Measurements from ENCODE around the gene CNTNAP2.

Gene CNTNAP2

DNA sequence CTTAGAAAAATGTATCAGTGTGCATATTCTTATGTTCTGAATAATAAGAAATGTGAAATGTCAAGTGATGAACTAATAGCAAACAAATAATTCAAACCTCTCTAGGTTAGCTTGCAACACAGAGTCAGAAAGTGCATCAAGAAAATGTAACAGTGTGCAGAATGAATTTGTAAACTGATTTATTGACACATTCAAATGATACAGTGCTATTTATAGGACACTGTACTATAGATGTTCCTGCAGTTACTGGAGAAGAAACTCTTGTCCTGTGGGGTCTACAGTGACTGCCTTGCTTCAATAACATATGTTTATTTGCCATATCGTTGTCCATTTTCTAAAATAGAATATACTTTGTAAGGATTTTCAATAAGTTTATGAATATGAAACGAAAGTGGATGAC lies 639.0 kb downstream of the CNTNAP2 start:
- DNase-seq (ENCODE audit: low read depth, low spot score), result no peak
- Histone ChIP-seq H3K9me3 (ENCODE audit: insufficient read depth, low read length) (no peaks in the 10 kb centered on the region), H3K4me3 (ENCODE audit: insufficient read length, low read depth) (no peak overlapping the region), H3K36me3 (ENCODE audit: insufficient read depth, insufficient read length, low read length) (no peaks in the 10 kb centered on the region), H3K9ac (ENCODE audit: insufficient read length, low read depth) (no peak overlapping the region), H3K27me3 (ENCODE audit: insufficient read depth, insufficient read length) (no peaks in the 10 kb centered on the region), H3K4me1 (ENCODE audit: insufficient read depth, insufficient read length) (no peaks in the 10 kb centered on the region)
- TF ChIP-seq ZNF274 (IDR thresholded peaks at IDR 0.05; ENCODE audit: low read depth, low read length) (no peak), YY1 (IDR thresholded peaks at IDR 0.05; ENCODE audit: insufficient read depth, insufficient read length) (no peak), SUZ12 (IDR thresholded peaks at IDR 0.05; ENCODE audit: extremely low read depth, insufficient read depth, insufficient read length) (no peak)

DNA sequence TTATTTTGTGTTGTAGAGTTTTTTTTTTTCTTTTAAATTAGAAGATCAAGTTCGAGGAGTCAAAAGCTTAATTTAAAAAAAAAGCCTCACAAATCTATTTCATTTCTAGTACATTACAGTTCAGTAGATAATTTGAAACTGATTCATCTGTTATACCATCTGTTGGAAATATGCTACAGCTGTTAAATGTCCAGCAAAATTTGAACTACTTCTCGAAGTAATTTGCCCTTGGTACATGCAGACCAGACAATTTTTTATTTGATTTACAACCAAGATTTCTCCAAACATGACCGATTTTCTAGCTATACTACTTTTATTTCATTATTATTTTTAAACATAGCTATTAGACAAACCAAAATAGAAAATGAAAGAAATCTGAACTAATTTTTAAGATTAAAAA lies 647.9 kb downstream of the CNTNAP2 start:
- H3K9ac ChIP-seq (ENCODE audit: insufficient read length, low read depth), result no peak overlapping the region

DNA sequence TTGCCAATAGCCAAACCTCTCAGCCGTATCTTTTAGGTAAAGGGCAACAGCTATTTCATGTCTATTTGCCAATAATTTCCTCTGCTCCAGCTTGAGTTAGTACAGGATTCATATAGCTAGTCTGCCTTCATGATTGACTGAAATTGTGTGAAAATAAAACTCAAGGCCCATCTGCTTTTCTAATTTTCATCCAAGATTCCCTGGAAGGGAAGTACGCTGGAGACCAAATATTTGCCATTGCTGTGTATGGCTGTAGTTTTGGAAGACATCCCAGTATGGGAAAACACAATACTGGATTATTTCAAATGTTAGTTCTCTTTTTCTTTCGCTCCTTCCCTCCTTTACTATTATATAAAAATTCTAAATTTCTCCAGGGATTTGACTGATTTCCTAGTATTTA lies 652.4 kb downstream of the CNTNAP2 start:
- Histone ChIP-seq H3K9ac (ENCODE audit: insufficient read length, low read depth) (no peak overlapping the region), H3K27me3 (ENCODE audit: insufficient read depth, insufficient read length) (no peaks in the 10 kb centered on the region), H3K4me1 (ENCODE audit: insufficient read depth, insufficient read length) (no peaks in the 10 kb centered on the region), H3K36me3 (ENCODE audit: insufficient read depth, insufficient read length, low read length) (no peaks in the 10 kb centered on the region), H3K9me3 (ENCODE audit: insufficient read depth, low read length) (no peaks in the 10 kb centered on the region), H3K4me3 (ENCODE audit: insufficient read length, low read depth) (no peak overlapping the region)
- TF ChIP-seq ZNF274 (IDR thresholded peaks at IDR 0.05; ENCODE audit: low read depth, low read length) (no peak), SUZ12 (IDR thresholded peaks at IDR 0.05; ENCODE audit: extremely low read depth, insufficient read depth, insufficient read length) (no peak), YY1 (IDR thresholded peaks at IDR 0.05; ENCODE audit: insufficient read depth, insufficient read length) (no peak)
- no peak for DNase-seq (ENCODE audit: low read depth, low spot score)

More for the DNA sequence above, 647.9 kb downstream of the CNTNAP2 start:
- H3K27me3 ChIP-seq (ENCODE audit: insufficient read depth, insufficient read length), result no peaks in the 10 kb centered on the region
- H3K4me1 ChIP-seq (ENCODE audit: insufficient read depth, insufficient read length), result no peaks in the 10 kb centered on the region
- H3K36me3 ChIP-seq (ENCODE audit: insufficient read depth, insufficient read length, low read length), result no peaks in the 10 kb centered on the region
- no peak for TF ChIP-seq ZNF274 (IDR thresholded peaks at IDR 0.05; ENCODE audit: low read depth, low read length)
- TF ChIP-seq SUZ12 (IDR thresholded peaks at IDR 0.05; ENCODE audit: extremely low read depth, insufficient read depth, insufficient read length), result no peak
- no peak for TF ChIP-seq YY1 (IDR thresholded peaks at IDR 0.05; ENCODE audit: insufficient read depth, insufficient read length)
- DNase-seq (ENCODE audit: low read depth, low spot score), result no peak
- no peaks in the 10 kb centered on the region for H3K9me3 ChIP-seq (ENCODE audit: insufficient read depth, low read length)
- no peak overlapping the region for H3K4me3 ChIP-seq (ENCODE audit: insufficient read length, low read depth)

DNA sequence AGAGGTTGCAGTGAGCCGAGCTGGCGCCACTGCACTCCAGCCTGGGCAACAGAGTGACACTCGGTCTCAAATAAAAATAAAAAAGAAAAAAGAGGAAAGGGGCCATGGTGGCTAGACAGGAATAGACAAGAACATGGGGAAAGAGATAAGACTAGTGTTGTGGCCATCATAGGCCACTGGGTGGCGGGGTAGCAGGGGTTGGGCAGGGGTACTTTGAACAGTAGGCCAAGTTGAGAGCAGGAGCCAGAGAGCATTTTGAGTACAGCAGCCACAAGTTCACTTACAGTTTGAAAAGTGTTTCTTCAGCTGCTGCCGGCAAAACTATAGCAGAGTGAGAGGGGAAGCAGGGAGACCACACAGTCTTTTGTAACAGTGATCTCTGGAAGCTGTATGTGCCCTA lies 656.0 kb downstream of the CNTNAP2 start:
- no peak overlapping the region for H3K4me3 ChIP-seq (ENCODE audit: insufficient read length, low read depth)
- no peaks in the 10 kb centered on the region for H3K36me3 ChIP-seq (ENCODE audit: insufficient read depth, insufficient read length, low read length)
- TF ChIP-seq YY1 (IDR thresholded peaks at IDR 0.05; ENCODE audit: insufficient read depth, insufficient read length) (no peak), ZNF274 (IDR thresholded peaks at IDR 0.05; ENCODE audit: low read depth, low read length) (no peak), SUZ12 (IDR thresholded peaks at IDR 0.05; ENCODE audit: extremely low read depth, insufficient read depth, insufficient read length) (no peak)
- DNase-seq (ENCODE audit: low read depth, low spot score), result peak; percentile 38
- H3K4me1 ChIP-seq (ENCODE audit: insufficient read depth, insufficient read length), result no peaks in the 10 kb centered on the region
- no peak overlapping the region for H3K9ac ChIP-seq (ENCODE audit: insufficient read length, low read depth)
- H3K27me3 ChIP-seq (ENCODE audit: insufficient read depth, insufficient read length), result no peaks in the 10 kb centered on the region
- no peaks in the 10 kb centered on the region for H3K9me3 ChIP-seq (ENCODE audit: insufficient read depth, low read length)

DNA sequence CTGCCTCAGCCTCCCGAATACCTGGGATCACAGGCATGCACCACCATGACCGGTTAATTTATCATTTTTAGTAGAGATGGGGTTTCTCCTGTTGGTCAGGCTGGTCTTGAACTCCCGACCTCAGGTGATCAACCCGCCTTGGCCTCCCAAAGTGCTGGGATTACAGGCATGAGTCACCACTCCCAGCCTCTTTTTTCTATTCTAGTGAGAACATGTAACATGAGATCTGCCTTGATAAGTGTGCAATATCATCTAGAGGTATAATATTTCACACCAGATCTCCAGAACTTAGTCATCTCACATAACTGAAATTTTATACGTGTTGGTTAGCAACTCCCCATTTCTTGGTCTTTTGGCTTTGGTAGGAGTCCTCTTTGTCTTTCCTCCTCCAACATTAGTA lies 656.9 kb downstream of the CNTNAP2 start:
- H3K27me3 ChIP-seq (ENCODE audit: insufficient read depth, insufficient read length), result no peaks in the 10 kb centered on the region
- H3K4me3 ChIP-seq (ENCODE audit: insufficient read length, low read depth), result no peak overlapping the region
- no peak for DNase-seq (ENCODE audit: low read depth, low spot score)
- H3K4me1 ChIP-seq (ENCODE audit: insufficient read depth, insufficient read length), result no peaks in the 10 kb centered on the region
- H3K9me3 ChIP-seq (ENCODE audit: insufficient read depth, low read length), result no peaks in the 10 kb centered on the region
- TF ChIP-seq ZNF274 (IDR thresholded peaks at IDR 0.05; ENCODE audit: low read depth, low read length) (no peak), YY1 (IDR thresholded peaks at IDR 0.05; ENCODE audit: insufficient read depth, insufficient read length) (no peak), SUZ12 (IDR thresholded peaks at IDR 0.05; ENCODE audit: extremely low read depth, insufficient read depth, insufficient read length) (no peak)
- no peaks in the 10 kb centered on the region for H3K36me3 ChIP-seq (ENCODE audit: insufficient read depth, insufficient read length, low read length)
- no peak overlapping the region for H3K9ac ChIP-seq (ENCODE audit: insufficient read length, low read depth)

DNA sequence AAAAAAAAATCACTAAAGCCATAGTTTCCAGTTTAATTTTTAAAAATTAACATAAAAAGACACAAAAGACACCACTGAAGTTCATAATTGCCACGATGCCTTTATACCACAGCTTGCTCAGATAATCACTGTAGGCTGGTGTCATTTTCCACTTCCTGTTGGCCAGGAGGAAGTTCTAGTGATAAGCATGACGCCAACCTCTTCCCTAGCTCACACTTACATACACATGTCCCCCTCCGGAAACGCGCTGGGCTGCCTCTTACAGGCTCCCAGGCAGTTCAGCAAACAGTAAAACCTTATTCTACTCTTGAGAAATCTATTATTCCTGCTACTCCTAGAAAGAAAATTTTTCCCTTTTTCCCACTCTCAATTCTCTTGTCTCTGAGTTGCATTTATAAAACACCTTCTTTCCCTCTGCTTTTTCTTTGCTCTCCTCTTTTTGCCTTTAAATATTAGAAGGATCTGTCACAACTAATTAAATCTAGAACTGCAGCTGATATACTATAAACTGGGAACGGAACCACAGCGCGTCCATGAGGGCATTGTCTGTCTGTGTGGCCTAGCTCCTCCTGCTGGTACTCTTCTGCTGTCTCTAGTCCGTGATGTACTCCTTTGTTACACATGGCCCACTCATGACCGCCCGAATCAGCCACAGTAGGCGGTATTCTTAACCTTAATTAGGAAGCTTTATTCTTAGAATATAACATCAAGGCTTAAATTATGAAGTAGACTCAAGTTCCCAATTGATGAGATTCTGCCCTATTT lies 664.9 kb downstream of the CNTNAP2 start:
- Histone ChIP-seq H3K9ac (ENCODE audit: insufficient read length, low read depth) (no peak overlapping the region), H3K9me3 (ENCODE audit: insufficient read depth, low read length) (no peaks in the 10 kb centered on the region), H3K4me1 (ENCODE audit: insufficient read depth, insufficient read length) (no peaks in the 10 kb centered on the region), H3K36me3 (ENCODE audit: insufficient read depth, insufficient read length, low read length) (no peaks in the 10 kb centered on the region), H3K27me3 (ENCODE audit: insufficient read depth, insufficient read length) (no peaks in the 10 kb centered on the region), H3K4me3 (ENCODE audit: insufficient read length, low read depth) (no peak overlapping the region)
- DNase-seq (ENCODE audit: low read depth, low spot score), result no peak
- no peak for TF ChIP-seq YY1 (IDR thresholded peaks at IDR 0.05; ENCODE audit: insufficient read depth, insufficient read length)
- TF ChIP-seq SUZ12 (IDR thresholded peaks at IDR 0.05; ENCODE audit: extremely low read depth, insufficient read depth, insufficient read length), result no peak
- TF ChIP-seq ZNF274 (IDR thresholded peaks at IDR 0.05; ENCODE audit: low read depth, low read length), result no peak

DNA sequence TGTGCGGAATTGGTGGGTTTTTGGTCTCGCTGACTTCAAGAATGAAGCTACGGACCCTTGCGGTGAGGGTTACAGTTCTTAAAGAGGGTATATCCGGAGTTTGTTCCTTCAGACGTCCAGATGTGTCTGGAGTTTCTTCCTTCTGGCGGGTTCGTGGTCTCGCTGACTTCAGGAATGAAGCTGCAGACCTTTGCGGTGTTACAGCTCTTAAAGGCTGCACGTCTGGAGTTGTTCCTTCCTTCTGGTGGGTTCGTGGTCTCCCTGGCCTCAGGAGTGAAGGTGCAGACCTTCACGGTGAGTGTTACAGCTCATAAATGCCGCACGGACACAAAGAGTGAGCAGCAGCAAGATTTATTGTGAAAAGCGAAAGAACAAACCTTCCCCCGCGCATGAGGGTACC lies 670.7 kb downstream of the CNTNAP2 start:
- DNase-seq (ENCODE audit: low read depth, low spot score), result no peak
- Histone ChIP-seq H3K9me3 (ENCODE audit: insufficient read depth, low read length) (peaks cover 4% of the 10 kb centered on the region; the same call in 1 of the 2 replicates), H3K4me3 (ENCODE audit: insufficient read length, low read depth) (no peak overlapping the region), H3K4me1 (ENCODE audit: insufficient read depth, insufficient read length) (no peaks in the 10 kb centered on the region), H3K9ac (ENCODE audit: insufficient read length, low read depth) (no peak overlapping the region), H3K27me3 (ENCODE audit: insufficient read depth, insufficient read length) (no peaks in the 10 kb centered on the region), H3K36me3 (ENCODE audit: insufficient read depth, insufficient read length, low read length) (no peaks in the 10 kb centered on the region)
- no peak for TF ChIP-seq SUZ12 (IDR thresholded peaks at IDR 0.05; ENCODE audit: extremely low read depth, insufficient read depth, insufficient read length)
- no peak for TF ChIP-seq ZNF274 (IDR thresholded peaks at IDR 0.05; ENCODE audit: low read depth, low read length)
- TF ChIP-seq YY1 (IDR thresholded peaks at IDR 0.05; ENCODE audit: insufficient read depth, insufficient read length), result no peak
